NK-92 treated with Interleukin-12 subunit alpha and Interleukin-12 subunit beta, amount 100 ng/mL, for 24 hours (cell line): Measurements from ENCODE around the gene PLXNA2.
A peak's percentile ranks its signal among the peaks of the same experiment; 100 is the strongest.

Experiments used
- DNase-seq: peaks from one replicate; lab custom pipeline; 2025; lab: John Stamatoyannopoulos, UW

The PLXNA2 gene

DNA sequence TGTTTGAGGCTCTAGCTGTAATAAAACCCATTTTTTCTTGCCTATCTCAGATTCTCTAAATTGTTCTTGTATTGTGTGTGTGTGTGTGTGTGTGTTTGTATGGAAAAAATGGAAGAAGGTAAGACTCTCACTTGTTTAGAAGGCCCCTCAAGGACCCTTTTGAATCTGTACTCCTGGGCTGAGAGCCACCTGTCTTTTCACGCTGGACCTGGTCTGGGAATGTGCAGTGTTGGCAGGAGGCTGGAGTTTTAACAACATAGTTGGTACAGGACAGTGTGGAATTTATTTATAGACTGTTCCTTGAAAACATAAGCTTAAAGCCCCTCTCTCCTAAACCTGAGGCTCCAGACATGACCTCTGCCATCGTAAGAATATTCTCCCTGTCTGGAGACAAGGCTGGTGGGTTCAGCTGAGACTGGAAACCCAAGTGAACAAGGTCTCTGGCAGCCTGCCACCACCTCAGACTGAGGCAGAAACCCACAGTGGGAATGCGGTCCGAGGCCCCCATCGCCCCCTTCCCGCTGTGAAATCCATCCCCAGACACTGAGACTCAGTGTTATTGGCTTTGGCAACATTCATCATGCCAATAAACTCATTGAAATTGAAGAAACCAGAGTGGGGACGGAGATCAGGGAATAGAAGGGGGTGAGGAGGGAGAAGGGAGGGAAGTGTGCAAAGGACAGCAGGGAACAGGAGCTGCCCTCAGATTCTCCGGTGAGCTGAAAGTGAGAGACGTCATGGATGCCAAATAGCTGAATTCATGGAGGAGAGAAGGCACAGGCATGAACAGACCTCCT is 24.6 kb upstream of the PLXNA2 start:
- no peak for DNase-seq

DNA sequence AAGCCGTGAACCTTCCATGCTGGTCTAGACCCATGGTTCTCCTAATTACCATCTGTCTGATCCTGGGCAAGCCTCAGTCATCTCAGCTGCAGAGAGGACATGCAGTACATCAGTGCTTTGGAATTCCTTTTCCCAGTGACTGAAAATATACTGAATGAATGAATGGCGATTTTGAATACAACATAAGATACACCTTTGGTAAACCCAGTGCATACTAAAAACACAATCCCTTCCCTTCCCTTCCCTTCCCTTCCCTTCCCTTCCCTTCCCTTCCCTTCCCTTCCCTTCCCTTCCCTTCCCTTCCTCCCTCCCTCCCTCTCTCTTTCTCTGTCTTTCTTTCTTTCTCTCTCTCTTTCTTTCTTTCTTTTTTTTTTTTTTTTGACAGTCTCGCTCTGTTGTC is 21.3 kb upstream of the PLXNA2 start:
- DNase-seq: no peak

DNA sequence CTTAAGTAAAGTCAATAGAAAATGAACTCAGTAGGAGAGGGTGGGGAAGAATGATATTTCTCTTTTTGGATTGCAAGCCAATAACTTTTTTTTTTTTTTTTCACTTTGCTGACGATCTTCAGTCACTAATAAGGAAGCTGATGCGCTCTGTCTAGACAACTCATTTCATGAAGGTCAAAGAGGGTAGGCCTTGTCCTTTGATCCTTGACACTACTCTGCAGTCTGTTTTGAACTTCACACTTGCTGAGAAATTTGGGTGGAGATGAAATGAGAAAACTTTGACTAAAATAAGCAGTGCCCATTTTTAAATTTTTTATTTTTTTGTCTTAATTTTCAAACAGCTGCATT is 20.9 kb upstream of the PLXNA2 start:
- DNase-seq: no peak

DNA sequence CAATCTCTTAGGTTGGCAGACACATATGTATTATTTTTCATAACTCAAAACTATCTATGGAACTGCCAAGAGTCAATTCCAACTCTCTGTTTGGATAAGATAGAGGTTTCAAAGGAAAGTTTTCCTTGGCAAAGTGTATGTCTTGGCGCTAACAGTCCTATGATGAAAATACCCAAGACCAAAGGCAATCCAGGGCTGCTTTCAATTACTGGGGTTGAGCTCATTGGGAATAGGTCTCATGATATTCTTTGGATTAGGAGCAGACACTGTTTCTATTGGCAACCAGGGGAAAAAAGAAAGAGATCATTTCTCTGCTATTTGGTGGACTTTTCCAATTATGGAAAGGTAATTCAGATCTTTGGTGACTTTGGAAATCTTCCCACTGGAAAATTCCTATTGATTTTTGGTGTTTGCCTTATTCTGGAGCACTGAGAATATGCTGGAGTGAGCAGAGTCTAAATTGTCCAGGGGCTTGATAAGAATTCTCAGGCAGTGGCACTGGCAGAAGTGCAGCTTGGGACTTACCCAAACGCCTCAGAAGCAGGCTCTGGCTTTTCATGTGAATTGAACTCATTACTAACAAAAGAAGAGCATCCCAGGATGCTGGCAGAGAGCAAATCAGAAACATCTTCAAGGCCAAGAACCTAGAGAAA is 20.4 kb upstream of the PLXNA2 start:
- DNase-seq: no peak

DNA sequence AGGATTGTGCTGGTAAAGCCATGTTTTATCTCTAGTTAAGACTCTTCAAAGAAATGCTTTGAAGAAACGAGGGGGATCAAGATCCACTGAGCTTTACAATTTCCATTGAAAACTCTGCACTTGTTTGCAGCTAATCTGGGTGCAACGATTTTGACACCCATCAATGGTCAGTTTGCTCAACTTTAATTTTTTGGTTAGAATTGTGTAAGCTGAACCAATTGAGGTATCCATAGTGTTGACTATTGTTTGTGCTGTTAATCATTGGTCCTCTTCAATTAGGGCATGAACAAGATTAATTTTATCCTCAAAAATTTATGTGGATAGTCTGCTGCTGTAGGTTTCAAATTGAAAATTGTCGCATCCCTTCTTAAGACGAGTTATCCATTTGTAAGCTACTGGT is 17.7 kb upstream of the PLXNA2 start:
- no peak for DNase-seq

DNA sequence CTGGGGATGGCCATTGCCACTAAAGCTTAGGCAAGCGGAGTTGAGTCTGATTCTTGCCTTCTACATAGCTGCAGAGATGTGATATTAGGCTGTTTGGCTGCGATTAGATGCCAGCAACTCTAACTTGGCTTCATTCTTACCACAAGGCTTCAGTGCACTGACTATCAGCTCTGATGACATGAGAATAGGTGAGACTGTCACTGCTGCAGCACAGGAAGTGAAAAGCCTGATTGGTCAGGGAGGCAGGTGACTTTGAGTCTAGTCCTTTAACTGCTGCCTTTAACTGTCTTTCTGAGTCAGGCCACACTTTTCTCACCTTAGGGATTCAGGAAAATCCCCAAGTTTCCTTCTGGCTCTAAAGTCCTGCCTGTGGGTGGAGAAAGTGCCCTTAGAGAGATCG is 14.1 kb upstream of the PLXNA2 start:
- no peak for DNase-seq

DNA sequence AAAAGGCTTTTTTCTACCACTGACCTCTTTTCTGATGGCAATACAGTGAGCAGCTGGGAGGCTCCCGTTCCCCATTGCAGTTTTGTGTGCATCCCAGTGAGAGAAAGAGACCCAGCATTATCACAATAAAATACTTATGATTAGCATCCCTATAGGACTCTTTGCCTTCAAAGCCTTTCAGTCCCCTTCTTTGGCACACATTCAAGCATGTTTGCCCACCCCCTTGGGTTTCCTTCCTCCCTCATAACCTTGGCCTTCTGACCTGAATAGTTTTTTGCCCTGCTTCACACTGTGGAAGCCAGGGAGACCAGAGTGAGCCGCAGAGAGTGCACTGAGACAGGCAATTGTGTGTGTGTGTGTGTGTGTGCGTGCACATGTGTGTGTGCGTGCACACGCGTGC is 13.2 kb upstream of the PLXNA2 start:
- DNase-seq: no peak

DNA sequence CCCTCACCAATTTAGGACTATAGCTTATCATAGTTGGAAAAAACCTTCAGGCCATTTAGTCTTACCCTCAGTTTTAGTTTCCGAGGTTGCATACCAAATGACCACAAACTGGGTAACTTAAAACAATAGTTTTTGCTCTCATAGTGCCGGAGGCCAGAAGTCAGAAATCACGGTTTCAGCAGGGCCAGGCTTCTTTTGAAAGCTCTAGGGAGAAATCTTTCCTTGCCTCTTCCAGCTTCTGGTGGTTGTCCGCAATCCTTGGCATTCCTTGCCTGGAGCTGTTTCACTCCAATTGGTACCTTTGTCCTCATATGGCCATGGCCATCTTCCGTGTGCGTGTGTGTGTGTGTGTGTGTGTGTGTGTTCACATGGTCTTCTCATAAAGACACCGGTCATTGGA is 12.4 kb upstream of the PLXNA2 start:
- no peak for DNase-seq

DNA sequence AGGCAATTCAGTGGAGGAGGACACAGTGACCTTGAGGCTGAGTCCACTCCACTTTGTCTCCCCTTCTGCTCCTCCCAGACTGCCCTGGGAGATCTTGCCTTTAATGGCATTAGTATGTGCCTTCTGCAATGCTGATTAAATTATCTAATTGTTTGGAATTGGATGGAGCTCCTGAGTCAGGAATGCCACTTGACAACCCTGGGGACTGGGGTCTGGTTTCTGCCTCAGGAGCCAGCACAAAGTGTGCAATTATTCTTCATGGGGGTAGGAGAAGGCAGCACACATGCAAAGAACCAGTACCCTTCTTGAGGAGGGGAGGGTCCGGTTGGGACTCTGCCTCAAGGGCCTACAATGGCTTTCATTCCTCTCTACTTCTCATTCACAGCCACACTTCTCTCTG is 11.9 kb upstream of the PLXNA2 start:
- DNase-seq: no peak

DNA sequence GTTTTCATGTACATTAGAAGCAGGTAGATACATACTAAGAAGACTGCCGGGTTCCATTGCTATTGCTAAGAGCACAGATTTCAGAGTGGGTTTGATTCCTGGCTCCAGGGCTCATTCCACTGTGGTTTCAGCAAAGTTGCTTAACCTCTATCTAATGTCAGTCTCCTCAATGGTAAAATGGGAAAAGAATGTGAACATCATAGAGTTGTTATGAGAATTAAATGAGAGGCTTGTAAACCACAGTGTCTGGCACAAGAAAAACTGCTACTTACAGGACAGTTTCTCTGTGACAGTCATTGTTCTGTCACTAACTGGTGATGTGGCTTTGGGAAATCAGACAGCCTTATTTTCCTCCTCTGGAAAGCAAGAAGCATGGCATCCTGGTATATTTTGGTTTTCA is 10.7 kb upstream of the PLXNA2 start:
- no peak for DNase-seq

DNA sequence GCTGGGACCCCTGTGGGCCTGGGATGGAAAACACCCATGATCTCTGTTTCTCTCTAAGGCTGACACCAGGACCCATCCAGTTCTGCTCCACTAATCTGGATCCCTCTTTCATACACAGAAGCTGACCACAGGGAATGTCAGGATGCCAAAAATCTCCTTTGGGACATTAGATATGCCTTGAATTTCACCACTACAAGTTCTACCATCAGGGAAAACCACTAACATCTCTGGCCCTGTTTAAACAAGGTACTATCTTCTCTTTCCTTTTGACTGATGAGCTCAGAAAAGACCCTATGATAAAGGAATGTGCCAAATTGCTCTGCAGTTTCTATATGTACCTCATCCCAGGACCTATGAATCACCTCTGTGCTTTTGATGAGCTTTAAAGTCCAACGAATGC is 10.2 kb upstream of the PLXNA2 start:
- no peak for DNase-seq

DNA sequence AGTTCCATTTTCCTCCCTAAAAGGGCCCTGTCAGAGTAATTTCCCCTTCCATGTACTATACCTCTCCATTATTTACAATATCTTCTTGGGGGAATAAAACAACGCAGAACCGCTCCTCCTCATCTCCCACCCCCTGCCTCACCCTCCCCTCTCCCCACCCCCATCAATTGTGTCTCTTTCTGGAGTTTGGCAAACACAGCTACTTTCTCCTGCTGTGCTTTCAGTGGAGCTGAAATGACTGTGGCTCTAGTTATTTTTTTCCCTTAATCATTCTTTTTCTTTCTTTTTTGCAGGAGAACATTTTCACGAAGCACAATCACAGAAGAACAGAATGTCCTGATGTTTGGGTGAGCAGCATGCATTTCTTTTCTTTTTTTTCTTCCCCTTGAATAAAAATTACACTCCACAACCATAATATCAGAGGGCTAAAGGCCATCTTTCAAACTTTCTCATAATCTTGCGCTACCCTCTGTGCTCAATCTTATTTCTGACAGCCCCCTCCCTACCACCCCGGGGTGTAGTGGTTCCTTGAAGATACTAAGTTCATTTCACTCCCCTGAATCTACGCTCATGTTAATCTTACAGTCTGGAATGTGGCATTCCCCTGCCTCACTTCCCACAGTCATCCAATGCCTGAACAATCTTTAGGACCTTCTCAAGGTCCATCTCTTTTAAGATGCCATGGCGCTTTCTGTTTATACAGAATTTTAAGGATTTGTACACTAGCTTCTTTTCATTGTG is 8.8 kb upstream of the PLXNA2 start:
- DNase-seq: no peak

DNA sequence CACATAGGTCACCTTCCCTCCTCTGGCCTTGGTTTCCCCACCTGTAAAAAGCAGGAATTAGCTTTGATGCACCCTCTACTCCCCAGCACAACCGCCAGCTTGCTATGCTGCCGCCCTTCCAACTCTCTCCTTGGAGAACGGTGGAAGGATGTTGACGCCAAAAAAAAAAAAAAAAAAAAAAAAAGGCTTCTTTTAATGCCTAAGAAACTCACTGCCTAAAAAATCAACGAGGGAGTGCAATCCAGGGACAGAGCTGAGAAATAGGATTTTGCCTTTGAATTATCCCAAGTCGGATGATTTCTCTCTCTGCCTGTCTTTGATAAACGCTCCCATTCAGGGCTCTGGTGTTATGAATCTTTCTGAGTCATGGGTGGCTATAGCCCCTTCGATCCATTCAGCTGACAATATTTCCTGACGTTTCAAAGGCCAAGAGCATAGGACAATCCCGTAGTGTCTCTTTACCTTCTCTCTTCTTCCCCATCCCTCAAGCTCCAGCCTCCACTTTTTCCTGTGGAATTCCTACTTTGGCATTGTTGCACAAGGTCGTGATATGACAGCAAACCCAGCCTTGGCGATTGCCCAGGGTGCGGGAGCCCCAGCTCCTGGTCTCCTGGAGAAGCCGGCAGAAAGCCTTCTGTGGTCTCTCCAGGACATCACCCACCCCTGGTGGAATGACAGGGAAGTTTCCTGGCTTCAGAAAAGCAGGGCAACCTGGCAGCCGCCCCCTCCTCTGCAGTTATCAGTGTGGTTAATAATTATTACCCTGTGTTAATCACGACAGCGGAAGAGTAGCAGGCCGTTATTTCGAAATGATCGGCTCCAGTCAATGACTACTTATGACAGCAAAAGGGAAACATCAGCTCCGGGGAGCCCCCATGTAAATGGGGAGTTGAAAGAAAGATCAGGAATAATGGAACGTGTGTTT is 8.0 kb upstream of the PLXNA2 start:
- DNase-seq: no peak

DNA sequence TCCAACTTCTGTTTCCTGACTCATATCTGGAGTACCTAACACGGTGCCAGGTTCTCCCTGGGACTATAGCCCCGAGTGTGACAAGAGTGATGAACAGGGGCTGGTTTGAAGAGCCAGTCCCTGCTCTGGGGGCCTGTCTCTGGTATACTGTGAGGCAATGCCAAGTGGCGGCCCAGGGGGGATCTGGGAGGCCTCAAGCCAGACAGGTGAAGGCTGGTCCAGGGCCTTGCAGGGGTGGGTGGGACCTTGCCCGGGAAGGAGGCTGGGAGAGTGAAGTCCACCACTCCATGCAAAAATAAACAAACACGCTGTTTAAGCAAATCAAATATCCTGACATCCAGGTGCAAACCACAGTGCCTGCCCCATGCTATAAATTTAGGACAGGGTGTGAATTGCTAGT is 6.8 kb upstream of the PLXNA2 start:
- DNase-seq: no peak

DNA sequence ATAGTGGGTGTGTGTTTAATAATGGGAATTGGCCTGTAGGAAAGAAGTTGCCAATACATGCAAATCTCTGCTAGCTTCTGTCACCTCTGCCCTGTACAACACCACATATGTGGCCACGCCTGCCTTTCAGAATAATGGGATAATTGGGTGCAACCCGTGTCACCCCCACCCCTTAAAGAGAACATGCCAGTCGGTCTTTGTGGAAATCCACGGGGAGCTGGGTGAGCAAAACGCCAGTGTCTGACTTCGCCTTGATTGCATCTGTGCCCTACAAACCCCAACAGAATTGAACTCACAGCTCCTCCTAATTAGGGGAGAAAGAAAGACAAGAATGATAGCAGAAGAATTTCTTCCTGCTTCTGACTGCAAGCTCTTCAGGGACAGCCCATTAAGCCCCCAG is 6.4 kb upstream of the PLXNA2 start:
- DNase-seq: no peak

DNA sequence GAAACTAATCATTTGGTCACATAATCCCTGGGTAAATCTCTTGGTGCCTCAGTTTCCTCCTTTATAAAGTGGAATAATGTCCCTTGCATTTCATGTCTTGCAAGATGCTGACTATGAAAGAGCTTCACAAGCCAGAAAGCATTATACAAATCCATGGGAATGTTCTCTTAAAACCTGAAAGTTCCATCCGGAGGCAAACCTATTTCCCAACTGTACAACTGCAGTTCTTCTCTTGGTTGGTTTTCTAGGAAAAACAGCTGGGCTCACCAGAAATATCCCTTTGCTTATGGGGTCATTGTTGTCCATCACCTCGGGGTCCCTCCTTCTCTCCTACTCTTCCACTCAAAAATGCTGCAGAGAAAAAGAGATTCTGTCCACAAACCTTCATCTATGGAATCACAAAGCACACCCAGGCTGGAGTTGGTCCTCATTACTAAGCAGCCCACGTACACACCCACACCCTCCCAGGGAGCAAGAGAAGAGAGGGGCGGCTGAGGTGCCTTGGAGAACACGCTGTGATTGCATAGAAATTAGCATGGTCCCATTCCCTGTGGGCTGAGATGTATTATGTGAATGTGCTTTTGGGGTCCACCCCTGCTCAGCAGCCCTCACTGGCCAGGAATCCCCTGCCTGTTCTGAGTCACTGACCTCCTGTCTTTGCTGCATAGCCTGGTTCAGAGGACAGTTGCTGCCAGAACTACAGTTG is 5.0 kb upstream of the PLXNA2 start:
- DNase-seq: no peak

DNA sequence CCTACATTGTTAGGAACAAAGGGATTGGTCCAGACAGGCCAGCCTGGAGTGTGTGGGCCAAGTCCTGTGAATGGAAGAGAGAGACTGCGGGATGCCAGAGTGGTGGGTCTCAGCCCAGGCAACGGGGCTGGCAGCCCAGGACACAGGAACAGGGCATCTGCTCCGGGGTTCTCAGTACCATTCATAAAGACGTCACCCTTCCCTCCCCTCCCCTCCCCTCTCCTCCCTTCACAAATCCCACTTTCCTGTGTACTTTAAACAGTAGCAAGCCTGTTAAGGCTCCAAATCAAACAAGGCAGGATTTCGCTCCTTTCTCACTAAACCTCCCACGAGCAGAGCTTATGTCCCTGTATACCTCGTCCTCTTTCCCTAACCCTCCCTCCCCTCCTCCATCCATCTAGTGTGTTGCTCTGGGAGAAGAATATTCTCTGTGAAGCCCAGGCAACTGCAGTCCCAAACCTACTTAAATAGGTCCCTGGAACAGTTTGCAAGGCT is 4.2 kb upstream of the PLXNA2 start:
- no peak for DNase-seq

DNA sequence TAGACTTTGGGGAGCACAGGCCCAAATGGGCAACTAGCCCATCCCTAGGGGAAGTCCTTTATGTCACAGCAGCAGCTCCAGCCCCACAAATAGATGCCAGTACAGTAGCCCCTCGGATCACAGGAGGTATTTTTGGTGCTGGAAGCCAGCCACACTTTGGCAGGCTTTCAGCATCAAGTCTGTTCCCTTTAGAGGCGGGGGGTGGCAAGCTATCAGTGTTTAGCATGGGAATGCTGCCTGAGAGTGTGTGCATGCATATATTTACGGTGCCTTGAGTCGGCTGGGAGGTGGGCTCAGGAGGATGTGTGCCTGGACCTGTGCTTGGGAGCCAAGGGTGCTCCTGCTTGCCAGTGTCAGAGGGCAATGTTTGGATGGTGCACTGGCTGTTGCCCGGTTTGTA is 3.5 kb upstream of the PLXNA2 start:
- DNase-seq: no peak

DNA sequence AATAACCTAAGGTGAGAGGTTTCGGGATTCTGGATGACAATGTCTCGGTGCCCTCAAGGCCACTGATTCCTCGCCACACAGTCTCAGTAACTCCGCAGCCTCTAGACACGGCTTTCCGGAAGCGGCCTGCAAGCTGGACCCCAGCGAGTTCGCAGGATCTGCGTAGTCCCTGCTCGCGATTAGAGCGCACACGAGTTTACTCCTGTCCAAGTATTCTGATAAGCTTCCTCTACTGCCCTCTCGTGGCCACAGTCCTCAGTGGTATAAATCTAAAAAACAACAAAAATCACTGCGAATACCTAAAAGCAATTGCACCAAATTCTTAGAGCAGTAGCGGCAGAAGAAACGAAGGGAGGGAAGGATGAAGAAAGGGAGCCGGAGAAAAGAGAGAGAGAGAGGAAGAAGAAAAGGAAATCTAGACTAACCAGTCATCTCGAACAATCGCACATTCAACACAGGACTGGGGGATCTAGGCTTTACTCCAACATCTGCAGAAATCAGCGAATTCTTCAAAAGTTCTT is 1.1 kb upstream of the PLXNA2 start:
- peak; percentile 4 for DNase-seq

DNA sequence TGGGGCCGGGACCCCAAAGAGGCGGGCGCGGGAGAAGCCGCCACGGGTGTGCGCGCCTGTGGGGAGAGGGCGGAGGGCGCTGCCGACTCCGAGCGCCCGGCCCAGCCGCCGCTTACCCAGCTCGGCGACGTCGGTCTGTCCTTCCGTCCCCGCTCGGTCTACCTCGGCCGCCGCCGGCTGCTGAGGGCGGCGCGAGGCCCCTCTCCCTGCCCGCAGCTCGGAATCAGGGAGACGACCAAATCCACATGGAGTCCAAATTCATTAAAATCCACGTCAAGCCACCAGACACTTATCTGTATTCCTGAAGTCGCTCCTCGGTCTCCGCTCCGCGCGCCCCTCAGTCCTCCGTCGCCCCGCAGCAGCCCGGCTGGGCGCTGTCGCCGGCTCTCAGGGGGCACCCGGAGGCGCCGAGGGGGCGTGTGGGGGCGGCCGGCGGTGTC is 637 bp downstream of the PLXNA2 start:
- no peak for DNase-seq

DNA sequence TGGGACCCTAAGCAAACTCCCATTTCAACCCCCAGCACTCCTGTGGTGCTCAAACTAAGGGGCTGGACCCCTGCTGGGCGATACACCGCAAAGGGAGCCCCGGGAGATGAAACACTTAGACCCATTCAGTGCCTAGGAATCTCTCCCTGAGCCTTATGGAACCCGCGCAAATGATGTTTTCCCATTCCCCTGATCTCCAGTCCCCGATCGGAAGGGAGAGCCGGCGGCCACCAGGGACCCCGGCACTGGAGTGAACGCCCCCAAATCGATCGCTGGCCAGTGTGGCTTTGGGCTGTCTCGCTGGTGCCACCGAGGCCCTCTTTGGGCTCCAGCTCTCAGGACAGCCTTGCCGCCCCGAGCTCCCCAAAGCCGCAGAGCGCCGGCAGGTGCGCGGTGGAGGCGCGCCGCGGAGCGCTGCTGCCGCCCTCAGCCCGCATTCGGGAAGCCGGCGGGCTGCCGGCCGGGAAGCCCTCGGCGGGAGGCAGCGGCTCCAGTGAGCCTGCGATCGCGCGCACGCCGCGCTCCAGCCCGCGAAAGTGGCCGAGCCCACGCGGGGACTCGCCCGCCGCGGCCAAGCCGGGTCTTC is 1.1 kb downstream of the PLXNA2 start:
- no peak for DNase-seq
